WTC11 (cell line): Measurements from ENCODE around the gene PRSS8.

ENCODE experiments used
- CREM ChIP-seq: sonication (generic); formaldehyde crosslinking; IDR thresholded peaks from 2 replicates; pipeline ENCODE4 v1.8.1; 2022; ENCODE audit warnings: mild to moderate bottlenecking, missing genetic modification reagents, moderate library complexity
- FOXP1 ChIP-seq: sonication (generic); formaldehyde crosslinking; IDR thresholded peaks from 2 replicates; pipeline ENCODE4 v1.8.0; 2022; ENCODE audit warnings: missing genetic modification reagents, mild to moderate bottlenecking, moderate library complexity, borderline replicate concordance
- IRF2 ChIP-seq: sonication (generic); formaldehyde crosslinking; IDR thresholded peaks from 2 replicates; pipeline ENCODE4 v1.8.0; 2022; ENCODE audit warnings: low read depth, missing genetic modification reagents, borderline replicate concordance
- SMAD4 ChIP-seq: sonication (generic); formaldehyde crosslinking; IDR thresholded peaks from 2 replicates; pipeline ENCODE4 v1.8.0; 2022; ENCODE audit warnings: mild to moderate bottlenecking, missing genetic modification reagents
- TF ChIP-seq, protein P1 (sequence below): fragments of 200-600 bp; IDR thresholded peaks from 2 replicates; pipeline ENCODE4 v1.8.0; 2022; ENCODE audit warnings: antibody characterized with exemption
- TF ChIP-seq, protein P2 (sequence below): sonication (generic); formaldehyde crosslinking; IDR thresholded peaks from 2 replicates; pipeline ENCODE4 v1.8.1; 2023; ENCODE audit warnings: mild to moderate bottlenecking, missing genetic modification reagents
- TF ChIP-seq, protein P3 (sequence below): fragments of 250-450 bp; sonication (Bioruptor Pico); IDR thresholded peaks from 2 replicates; pipeline ENCODE4 v1.9.0; 2021; ENCODE audit warnings: moderate library complexity, mild to moderate bottlenecking, inconsistent platforms, borderline replicate concordance
- TF ChIP-seq, protein P4 (sequence below): sonication (generic); formaldehyde crosslinking; IDR thresholded peaks from 2 replicates; pipeline ENCODE4 v1.8.0; 2022; ENCODE audit warnings: mild to moderate bottlenecking, missing genetic modification reagents
- TF ChIP-seq, protein P5 (sequence below): sonication (generic); formaldehyde crosslinking; IDR thresholded peaks from 2 replicates; pipeline ENCODE4 v1.8.1; 2023; ENCODE audit warnings: mild to moderate bottlenecking, missing genetic modification reagents, borderline replicate concordance
- TF ChIP-seq, protein P6 (sequence below): sonication (generic); formaldehyde crosslinking; IDR thresholded peaks from 2 replicates; pipeline ENCODE4 v1.8.1; 2022; ENCODE audit warnings: mild to moderate bottlenecking, missing genetic modification reagents, moderate library complexity, borderline replicate concordance

DNA sequence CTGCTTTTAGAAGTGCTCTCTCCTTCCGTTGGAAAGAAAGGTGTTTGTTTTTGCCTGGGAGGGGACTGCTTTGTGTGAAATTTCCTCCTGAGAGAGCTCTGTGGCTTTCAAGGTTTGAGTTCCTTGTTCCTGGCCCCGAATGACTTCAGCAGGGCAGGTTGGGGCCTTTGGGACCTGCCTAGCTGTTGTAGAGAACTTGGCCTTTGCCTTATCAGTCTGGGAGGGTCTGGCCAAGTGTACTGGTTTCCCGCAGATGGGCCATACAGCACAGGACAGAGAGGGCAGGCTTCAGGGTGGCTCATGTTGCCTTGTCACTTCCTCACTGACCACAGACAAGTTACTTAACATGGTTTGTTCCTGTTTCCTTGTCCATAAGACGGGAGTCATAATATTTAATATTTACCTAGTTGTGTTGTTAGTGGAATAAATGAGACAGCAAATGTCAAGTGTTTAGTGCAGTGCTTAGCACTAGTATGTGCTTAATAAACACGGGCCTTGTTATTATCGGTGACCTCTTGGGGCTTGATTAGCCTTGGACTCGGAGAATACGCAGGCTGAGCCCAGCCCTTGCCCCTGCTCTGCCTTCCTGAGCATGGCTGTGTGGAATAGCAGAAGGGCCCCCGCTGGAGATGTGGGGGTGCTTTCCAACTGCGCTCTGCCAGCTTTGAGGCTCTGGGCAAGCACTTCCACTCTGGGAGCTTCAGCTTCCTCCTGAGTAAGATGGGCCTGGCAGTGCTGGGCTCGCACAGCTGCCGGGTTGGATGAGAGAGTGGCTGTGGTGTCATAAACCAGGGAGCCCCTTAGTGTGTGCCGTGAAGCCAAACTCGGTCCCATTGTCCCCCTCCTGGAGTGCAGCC, 6.6 kb downstream of the PRSS8 start:
- TF ChIP-seq, protein P1, sequence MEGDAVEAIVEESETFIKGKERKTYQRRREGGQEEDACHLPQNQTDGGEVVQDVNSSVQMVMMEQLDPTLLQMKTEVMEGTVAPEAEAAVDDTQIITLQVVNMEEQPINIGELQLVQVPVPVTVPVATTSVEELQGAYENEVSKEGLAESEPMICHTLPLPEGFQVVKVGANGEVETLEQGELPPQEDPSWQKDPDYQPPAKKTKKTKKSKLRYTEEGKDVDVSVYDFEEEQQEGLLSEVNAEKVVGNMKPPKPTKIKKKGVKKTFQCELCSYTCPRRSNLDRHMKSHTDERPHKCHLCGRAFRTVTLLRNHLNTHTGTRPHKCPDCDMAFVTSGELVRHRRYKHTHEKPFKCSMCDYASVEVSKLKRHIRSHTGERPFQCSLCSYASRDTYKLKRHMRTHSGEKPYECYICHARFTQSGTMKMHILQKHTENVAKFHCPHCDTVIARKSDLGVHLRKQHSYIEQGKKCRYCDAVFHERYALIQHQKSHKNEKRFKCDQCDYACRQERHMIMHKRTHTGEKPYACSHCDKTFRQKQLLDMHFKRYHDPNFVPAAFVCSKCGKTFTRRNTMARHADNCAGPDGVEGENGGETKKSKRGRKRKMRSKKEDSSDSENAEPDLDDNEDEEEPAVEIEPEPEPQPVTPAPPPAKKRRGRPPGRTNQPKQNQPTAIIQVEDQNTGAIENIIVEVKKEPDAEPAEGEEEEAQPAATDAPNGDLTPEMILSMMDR = no peak
- TF ChIP-seq IRF2 (CRISPR knock-in tag) = no peak
- TF ChIP-seq, protein P2, sequence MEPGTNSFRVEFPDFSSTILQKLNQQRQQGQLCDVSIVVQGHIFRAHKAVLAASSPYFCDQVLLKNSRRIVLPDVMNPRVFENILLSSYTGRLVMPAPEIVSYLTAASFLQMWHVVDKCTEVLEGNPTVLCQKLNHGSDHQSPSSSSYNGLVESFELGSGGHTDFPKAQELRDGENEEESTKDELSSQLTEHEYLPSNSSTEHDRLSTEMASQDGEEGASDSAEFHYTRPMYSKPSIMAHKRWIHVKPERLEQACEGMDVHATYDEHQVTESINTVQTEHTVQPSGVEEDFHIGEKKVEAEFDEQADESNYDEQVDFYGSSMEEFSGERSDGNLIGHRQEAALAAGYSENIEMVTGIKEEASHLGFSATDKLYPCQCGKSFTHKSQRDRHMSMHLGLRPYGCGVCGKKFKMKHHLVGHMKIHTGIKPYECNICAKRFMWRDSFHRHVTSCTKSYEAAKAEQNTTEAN = no peak
- TF ChIP-seq, protein P3, sequence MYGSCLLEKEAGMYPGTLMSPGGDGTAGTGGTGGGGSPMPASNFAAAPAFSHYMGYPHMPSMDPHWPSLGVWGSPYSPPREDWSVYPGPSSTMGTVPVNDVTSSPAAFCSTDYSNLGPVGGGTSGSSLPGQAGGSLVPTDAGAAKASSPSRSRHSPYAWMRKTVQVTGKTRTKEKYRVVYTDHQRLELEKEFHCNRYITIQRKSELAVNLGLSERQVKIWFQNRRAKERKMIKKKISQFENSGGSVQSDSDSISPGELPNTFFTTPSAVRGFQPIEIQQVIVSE (CRISPR knock-in tag) = no peak
- TF ChIP-seq, protein P4, sequence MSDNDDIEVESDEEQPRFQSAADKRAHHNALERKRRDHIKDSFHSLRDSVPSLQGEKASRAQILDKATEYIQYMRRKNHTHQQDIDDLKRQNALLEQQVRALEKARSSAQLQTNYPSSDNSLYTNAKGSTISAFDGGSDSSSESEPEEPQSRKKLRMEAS (CRISPR knock-in tag) = no peak
- TF ChIP-seq SMAD4 = no peak
- TF ChIP-seq FOXP1 (CRISPR knock-in tag) = no peak
- TF ChIP-seq, protein P5, sequence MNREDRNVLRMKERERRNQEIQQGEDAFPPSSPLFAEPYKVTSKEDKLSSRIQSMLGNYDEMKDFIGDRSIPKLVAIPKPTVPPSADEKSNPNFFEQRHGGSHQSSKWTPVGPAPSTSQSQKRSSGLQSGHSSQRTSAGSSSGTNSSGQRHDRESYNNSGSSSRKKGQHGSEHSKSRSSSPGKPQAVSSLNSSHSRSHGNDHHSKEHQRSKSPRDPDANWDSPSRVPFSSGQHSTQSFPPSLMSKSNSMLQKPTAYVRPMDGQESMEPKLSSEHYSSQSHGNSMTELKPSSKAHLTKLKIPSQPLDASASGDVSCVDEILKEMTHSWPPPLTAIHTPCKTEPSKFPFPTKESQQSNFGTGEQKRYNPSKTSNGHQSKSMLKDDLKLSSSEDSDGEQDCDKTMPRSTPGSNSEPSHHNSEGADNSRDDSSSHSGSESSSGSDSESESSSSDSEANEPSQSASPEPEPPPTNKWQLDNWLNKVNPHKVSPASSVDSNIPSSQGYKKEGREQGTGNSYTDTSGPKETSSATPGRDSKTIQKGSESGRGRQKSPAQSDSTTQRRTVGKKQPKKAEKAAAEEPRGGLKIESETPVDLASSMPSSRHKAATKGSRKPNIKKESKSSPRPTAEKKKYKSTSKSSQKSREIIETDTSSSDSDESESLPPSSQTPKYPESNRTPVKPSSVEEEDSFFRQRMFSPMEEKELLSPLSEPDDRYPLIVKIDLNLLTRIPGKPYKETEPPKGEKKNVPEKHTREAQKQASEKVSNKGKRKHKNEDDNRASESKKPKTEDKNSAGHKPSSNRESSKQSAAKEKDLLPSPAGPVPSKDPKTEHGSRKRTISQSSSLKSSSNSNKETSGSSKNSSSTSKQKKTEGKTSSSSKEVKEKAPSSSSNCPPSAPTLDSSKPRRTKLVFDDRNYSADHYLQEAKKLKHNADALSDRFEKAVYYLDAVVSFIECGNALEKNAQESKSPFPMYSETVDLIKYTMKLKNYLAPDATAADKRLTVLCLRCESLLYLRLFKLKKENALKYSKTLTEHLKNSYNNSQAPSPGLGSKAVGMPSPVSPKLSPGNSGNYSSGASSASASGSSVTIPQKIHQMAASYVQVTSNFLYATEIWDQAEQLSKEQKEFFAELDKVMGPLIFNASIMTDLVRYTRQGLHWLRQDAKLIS (CRISPR knock-in tag) = no peak
- TF ChIP-seq CREM (CRISPR knock-in tag) = no peak
- TF ChIP-seq, protein P6, sequence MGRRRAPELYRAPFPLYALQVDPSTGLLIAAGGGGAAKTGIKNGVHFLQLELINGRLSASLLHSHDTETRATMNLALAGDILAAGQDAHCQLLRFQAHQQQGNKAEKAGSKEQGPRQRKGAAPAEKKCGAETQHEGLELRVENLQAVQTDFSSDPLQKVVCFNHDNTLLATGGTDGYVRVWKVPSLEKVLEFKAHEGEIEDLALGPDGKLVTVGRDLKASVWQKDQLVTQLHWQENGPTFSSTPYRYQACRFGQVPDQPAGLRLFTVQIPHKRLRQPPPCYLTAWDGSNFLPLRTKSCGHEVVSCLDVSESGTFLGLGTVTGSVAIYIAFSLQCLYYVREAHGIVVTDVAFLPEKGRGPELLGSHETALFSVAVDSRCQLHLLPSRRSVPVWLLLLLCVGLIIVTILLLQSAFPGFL = no peak
